ENCODE results near the gene DESI2.

Gene DESI2

DNA sequence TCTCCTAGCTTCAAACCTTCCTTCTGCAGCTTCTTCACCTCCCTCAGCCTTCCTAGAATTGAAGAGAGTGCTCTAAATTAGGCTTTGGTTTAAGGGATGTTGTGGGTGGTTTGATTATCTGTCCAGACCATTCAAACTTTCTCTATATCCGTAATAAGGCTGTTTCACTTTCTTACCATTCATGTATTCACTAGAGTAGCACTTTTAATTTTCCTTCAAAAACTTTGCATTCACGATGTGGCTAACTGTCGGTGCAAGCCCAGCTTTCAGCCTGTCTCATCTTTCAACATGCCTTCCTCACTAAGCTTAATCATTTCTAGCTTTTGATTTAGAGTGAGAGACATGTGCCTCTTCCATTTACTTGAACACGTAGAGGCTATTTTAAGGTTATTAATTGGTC is 26.2 kb upstream of the DESI2 start:
- DNase-seq (ENCODE audit: low read depth), result no peak
- TF ChIP-seq, protein P1, sequence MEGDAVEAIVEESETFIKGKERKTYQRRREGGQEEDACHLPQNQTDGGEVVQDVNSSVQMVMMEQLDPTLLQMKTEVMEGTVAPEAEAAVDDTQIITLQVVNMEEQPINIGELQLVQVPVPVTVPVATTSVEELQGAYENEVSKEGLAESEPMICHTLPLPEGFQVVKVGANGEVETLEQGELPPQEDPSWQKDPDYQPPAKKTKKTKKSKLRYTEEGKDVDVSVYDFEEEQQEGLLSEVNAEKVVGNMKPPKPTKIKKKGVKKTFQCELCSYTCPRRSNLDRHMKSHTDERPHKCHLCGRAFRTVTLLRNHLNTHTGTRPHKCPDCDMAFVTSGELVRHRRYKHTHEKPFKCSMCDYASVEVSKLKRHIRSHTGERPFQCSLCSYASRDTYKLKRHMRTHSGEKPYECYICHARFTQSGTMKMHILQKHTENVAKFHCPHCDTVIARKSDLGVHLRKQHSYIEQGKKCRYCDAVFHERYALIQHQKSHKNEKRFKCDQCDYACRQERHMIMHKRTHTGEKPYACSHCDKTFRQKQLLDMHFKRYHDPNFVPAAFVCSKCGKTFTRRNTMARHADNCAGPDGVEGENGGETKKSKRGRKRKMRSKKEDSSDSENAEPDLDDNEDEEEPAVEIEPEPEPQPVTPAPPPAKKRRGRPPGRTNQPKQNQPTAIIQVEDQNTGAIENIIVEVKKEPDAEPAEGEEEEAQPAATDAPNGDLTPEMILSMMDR (conservative IDR thresholded peaks at IDR 0.05; ENCODE audit: low read depth, low read length), result no peak
- no peak overlapping the region for H3K4me3 ChIP-seq (ENCODE audit: low read length)

DNA sequence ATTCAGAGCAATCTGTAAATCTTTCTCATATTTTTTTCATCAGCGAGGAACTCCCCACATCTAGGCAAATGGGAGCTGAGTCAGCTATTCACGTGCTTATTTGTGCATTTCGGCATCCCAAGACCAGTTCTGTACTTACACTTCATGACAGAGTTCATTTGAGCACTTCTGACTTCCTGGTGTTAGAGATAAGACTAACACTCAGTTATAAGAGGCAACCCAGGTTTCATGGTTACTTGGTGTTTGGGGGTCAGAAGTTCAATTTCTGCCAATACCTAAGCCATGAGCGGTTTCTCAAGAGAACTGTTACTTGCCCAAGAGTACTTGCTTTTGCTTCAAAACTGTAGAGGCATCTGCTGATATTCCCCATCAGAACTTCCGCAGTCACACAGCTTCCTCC is 24.1 kb upstream of the DESI2 start:
- H3K4me3 ChIP-seq (ENCODE audit: low read length), result no peak overlapping the region
- no peak for DNase-seq (ENCODE audit: low read depth)
- TF ChIP-seq, protein P1 (conservative IDR thresholded peaks at IDR 0.05; ENCODE audit: low read depth, low read length), result no peak

- TF ChIP-seq, protein P1 (conservative IDR thresholded peaks at IDR 0.05; ENCODE audit: low read depth, low read length), result no peak
- H3K4me3 ChIP-seq (ENCODE audit: low read length), result no peak overlapping the region
- no peak for DNase-seq (ENCODE audit: low read depth)
Measured at GRCh38 chr1:244633140-244633539, 19.8 kb upstream of the DESI2 start.

- no peak for DNase-seq (ENCODE audit: low read depth)
- no peak overlapping the region for H3K4me3 ChIP-seq (ENCODE audit: low read length)
- TF ChIP-seq, protein P1 (conservative IDR thresholded peaks at IDR 0.05; ENCODE audit: low read depth, low read length), result no peak
Measured at GRCh38 chr1:244634546-244634945, 18.4 kb upstream of the DESI2 start.

GRCh38 chr1:244636488-244637259 is 16.3 kb upstream of the DESI2 start:
- TF ChIP-seq, protein P1 (conservative IDR thresholded peaks at IDR 0.05; ENCODE audit: low read depth, low read length), result no peak
- no peak for DNase-seq (ENCODE audit: low read depth)
- H3K4me3 ChIP-seq (ENCODE audit: low read length), result no peak overlapping the region

DNA sequence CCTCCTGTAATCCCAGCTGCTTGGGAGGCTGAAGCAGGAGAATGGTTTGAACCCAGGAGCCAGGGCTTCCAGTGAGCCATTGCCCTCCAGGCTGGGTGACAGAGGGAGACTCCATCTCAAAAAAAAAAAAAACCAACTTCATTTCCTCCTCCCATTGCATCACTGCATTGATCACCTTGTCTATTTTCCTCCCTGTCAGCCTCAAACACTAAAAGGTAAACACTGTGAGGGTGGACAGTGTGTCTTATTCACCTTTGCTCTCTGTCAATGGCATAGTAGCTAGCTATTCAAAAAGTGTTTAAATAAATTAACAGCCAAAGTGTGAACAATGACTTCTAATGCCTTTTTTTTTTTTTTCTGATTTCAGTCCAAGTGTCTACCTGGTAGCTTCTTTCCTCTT is 13.4 kb upstream of the DESI2 start:
- DNase-seq (ENCODE audit: low read depth), result no peak
- H3K4me3 ChIP-seq (ENCODE audit: low read length), result no peak overlapping the region
- TF ChIP-seq, protein P1 (conservative IDR thresholded peaks at IDR 0.05; ENCODE audit: low read depth, low read length), result no peak

DNA sequence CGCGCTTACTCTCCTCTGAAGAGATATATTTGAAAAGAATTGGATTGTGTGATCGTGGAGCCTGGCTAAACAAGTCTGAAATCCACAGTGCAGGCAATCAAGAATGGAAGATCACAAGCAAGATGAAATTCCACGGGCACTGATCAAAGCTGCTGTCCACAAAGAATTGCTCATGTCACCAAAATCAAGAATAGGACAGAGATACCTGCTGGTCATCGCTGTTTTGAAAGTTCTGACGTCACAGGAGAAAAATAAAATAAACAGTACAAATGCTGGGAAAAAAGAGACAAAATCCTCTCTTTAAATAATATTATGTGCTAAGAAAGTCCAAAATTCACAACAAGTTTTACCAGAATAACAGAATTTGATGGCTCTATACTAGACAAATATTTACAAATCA is 12.0 kb upstream of the DESI2 start:
- TF ChIP-seq, protein P1 (conservative IDR thresholded peaks at IDR 0.05; ENCODE audit: low read depth, low read length), result no peak

More for the DNA sequence above, 12.0 kb upstream of the DESI2 start:
- DNase-seq (ENCODE audit: low read depth), result no peak
- H3K4me3 ChIP-seq (ENCODE audit: low read length), result no peak overlapping the region
